Stomach (tissue), 4 donors: Measurements from ENCODE around the gene TMEM225B.

ENCODE experiments used
- EP300 ChIP-seq: sonication (generic); formaldehyde crosslinking; IDR thresholded peaks from one replicate; pipeline ENCODE4 v1.6.1; 2017; ENCODE audit warnings: antibody characterized with exemption
- POLR2A ChIP-seq, 4 donors: fragments of 450-650 bp; IDR thresholded peaks; one replicate each; pipeline ENCODE4 v1.6.1; 2016; ENCODE audit warnings: antibody characterized with exemption in 4 of 4, control low read depth in 2 of 4, mild to moderate bottlenecking in 1 of 4, moderate library complexity in 1 of 4
- POLR2AphosphoS5 ChIP-seq, 3 donors: sonication (generic); formaldehyde crosslinking; IDR thresholded peaks; one replicate each; pipeline ENCODE4 v1.6.1; 2016; ENCODE audit warnings: antibody characterized with exemption in 3 of 3
- TF ChIP-seq, protein P1 (sequence below), 7 experiments: fragments of 450-650 bp in 4 of 7; fragments of 200-600 bp in 3 of 7; sonication (generic) in 3 of 7; IDR thresholded peaks; one replicate each; pipeline ENCODE4 v1.5.1; 2016 to 2019; ENCODE audit warnings: antibody characterized with exemption in 7 of 7, control low read depth in 2 of 7, mild to moderate bottlenecking in 1 of 7

DNA sequence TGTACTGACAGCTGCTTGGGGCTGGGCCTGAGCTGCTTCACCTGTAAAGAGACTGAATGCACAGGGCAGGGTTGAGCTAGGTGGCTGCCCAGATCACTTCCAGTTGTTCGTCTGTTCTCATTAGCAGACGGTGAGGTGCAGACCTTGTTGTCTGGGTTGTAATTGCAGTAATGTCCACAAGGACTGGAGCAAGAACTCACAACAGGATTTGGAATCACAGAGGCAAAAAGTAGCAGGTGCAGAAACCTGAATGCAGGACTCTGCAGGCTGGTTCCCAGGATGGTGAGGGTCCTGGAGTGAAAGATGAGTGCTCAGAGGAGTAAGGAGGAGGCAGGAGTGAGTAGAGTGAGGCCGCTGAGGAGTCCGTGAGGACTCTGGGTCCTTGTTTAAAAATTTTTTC, 27.9 kb downstream of the TMEM225B start:
- TF ChIP-seq, protein P1, sequence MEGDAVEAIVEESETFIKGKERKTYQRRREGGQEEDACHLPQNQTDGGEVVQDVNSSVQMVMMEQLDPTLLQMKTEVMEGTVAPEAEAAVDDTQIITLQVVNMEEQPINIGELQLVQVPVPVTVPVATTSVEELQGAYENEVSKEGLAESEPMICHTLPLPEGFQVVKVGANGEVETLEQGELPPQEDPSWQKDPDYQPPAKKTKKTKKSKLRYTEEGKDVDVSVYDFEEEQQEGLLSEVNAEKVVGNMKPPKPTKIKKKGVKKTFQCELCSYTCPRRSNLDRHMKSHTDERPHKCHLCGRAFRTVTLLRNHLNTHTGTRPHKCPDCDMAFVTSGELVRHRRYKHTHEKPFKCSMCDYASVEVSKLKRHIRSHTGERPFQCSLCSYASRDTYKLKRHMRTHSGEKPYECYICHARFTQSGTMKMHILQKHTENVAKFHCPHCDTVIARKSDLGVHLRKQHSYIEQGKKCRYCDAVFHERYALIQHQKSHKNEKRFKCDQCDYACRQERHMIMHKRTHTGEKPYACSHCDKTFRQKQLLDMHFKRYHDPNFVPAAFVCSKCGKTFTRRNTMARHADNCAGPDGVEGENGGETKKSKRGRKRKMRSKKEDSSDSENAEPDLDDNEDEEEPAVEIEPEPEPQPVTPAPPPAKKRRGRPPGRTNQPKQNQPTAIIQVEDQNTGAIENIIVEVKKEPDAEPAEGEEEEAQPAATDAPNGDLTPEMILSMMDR (IDR thresholded peaks at IDR 0.05) = no peak
- TF ChIP-seq POLR2A (IDR thresholded peaks at IDR 0.05) (no peak), POLR2AphosphoS5 (IDR thresholded peaks at IDR 0.05) (no peak), EP300 (no peak)
